ENCODE results near the gene D2HGDH. TPM values are rescaled to one million over a fixed set of nuclear protein-coding genes. Genes with fewer than 3 reads are reported as not detected.

The D2HGDH gene
- total and polyA plus RNA-seq, 3 experiments from 2014 or later = 5.7 to 23.4 (median 22.9) TPM

- Histone ChIP-seq H3K9me3 (ENCODE audit: low read length) (no peaks in the 10 kb centered on the region), H3K27ac (ENCODE audit: low read depth, low read length) (no peak overlapping the region), H3K27me3 (ENCODE audit: insufficient read depth, low read length, poor library complexity, severe bottlenecking) (no peaks in the 10 kb centered on the region), H3K36me3 (ENCODE audit: insufficient read depth, low read length) (no peaks in the 10 kb centered on the region), H3K4me1 (ENCODE audit: insufficient read depth, low read length) (no peaks in the 10 kb centered on the region), H3K4me3 (ENCODE audit: low read length) (no peak overlapping the region)
- H3K9me3 Mint-ChIP-seq = no peaks in the 10 kb centered on the region
- peak overlapping the region in 1 of 8 donors; percentile 68 for H3K27ac Mint-ChIP-seq
- no peaks in the 10 kb centered on the region for H3K4me1 Mint-ChIP-seq
- ChIA-PET CTCF (interaction anchor here (1.0 kb wide), 1 partner anchor 9 kb away, joined by 3 read pairs; no protein-coding TSS in a partner anchor), POLR2A (interaction anchor here (0.7 kb wide), 1 partner anchor 22 kb away, joined by 3 read pairs; no protein-coding TSS in a partner anchor)
- no peak overlapping the region for H3K4me3 Mint-ChIP-seq
- DNase-seq = no peak
- no peaks in the 10 kb centered on the region for H3K27me3 Mint-ChIP-seq
- no peaks in the 10 kb centered on the region for H3K36me3 Mint-ChIP-seq
Measured at GRCh38 chr2:241795021-241795999, 60.9 kb downstream of the D2HGDH start.

- no peak overlapping the region for H3K27ac Mint-ChIP-seq
- Histone ChIP-seq H3K9me3 (ENCODE audit: low read length) (no peaks in the 10 kb centered on the region), H3K27me3 (ENCODE audit: insufficient read depth, low read length, poor library complexity, severe bottlenecking) (no peaks in the 10 kb centered on the region), H3K36me3 (ENCODE audit: insufficient read depth, low read length) (no peaks in the 10 kb centered on the region), H3K4me1 (ENCODE audit: insufficient read depth, low read length) (no peaks in the 10 kb centered on the region), H3K27ac (ENCODE audit: low read depth, low read length) (no peak overlapping the region), H3K4me3 (ENCODE audit: low read length) (no peak overlapping the region)
- H3K36me3 Mint-ChIP-seq = no peaks in the 10 kb centered on the region
- H3K4me3 Mint-ChIP-seq = no peak overlapping the region
- DNase-seq = peak in 1 of 5 donors; percentile 30
- no peaks in the 10 kb centered on the region for H3K4me1 Mint-ChIP-seq
- ChIA-PET CTCF (interaction anchor here (0.9 kb wide), 1 partner anchor 12 kb away, joined by 3 read pairs; no protein-coding TSS in a partner anchor), POLR2A (no interaction called here)
- H3K27me3 Mint-ChIP-seq = no peaks in the 10 kb centered on the region
- H3K9me3 Mint-ChIP-seq = no peaks in the 10 kb centered on the region
Measured at GRCh38 chr2:241796209-241796608, 61.8 kb downstream of the D2HGDH start.

GRCh38 chr2:241796610-241797138 is 62.2 kb downstream of the D2HGDH start:
- Mint-ChIP-seq H3K4me3 (no peak overlapping the region), H3K27me3 (no peaks in the 10 kb centered on the region), H3K36me3 (no peaks in the 10 kb centered on the region), H3K4me1 (no peaks in the 10 kb centered on the region), H3K27ac (no peak overlapping the region), H3K9me3 (no peaks in the 10 kb centered on the region)
- Histone ChIP-seq H3K36me3 (ENCODE audit: insufficient read depth, low read length) (no peaks in the 10 kb centered on the region), H3K4me3 (ENCODE audit: low read length) (no peak overlapping the region), H3K27me3 (ENCODE audit: insufficient read depth, low read length, poor library complexity, severe bottlenecking) (no peaks in the 10 kb centered on the region), H3K27ac (ENCODE audit: low read depth, low read length) (no peak overlapping the region), H3K9me3 (ENCODE audit: low read length) (no peaks in the 10 kb centered on the region), H3K4me1 (ENCODE audit: insufficient read depth, low read length) (no peaks in the 10 kb centered on the region)
- ChIA-PET CTCF (interaction anchor here (0.9 kb wide), 1 partner anchor 12 kb away, joined by 3 read pairs; no protein-coding TSS in a partner anchor), POLR2A (no interaction called here)
- DNase-seq = peak in 1 of 5 donors; percentile 46

- peak overlapping the region in 1 of 8 donors; percentile 26 for H3K27ac Mint-ChIP-seq
- H3K27me3 Mint-ChIP-seq = no peaks in the 10 kb centered on the region
- H3K4me1 Mint-ChIP-seq = no peaks in the 10 kb centered on the region
- Histone ChIP-seq H3K27ac (ENCODE audit: low read depth, low read length) (no peak overlapping the region), H3K36me3 (ENCODE audit: insufficient read depth, low read length) (no peaks in the 10 kb centered on the region), H3K27me3 (ENCODE audit: insufficient read depth, low read length, poor library complexity, severe bottlenecking) (no peaks in the 10 kb centered on the region), H3K4me1 (ENCODE audit: insufficient read depth, low read length) (no peaks in the 10 kb centered on the region), H3K4me3 (ENCODE audit: low read length) (no peak overlapping the region), H3K9me3 (ENCODE audit: low read length) (no peaks in the 10 kb centered on the region)
- no peaks in the 10 kb centered on the region for H3K36me3 Mint-ChIP-seq
- CTCF ChIA-PET = no interaction called here
- no peak overlapping the region for H3K4me3 Mint-ChIP-seq
- POLR2A ChIA-PET = no interaction called here
- peak in 1 of 5 donors; percentile 26 for DNase-seq
- H3K9me3 Mint-ChIP-seq = no peaks in the 10 kb centered on the region
Measured at GRCh38 chr2:241797441-241798080, 63.1 kb downstream of the D2HGDH start.

GRCh38 chr2:241798081-241798630 is 63.7 kb downstream of the D2HGDH start:
- H3K36me3 Mint-ChIP-seq = no peaks in the 10 kb centered on the region
- H3K27ac Mint-ChIP-seq = peak overlapping the region in 2 of 8 donors; percentile 17 to 36
- peak in 1 of 5 donors; percentile 35 for DNase-seq
- no peaks in the 10 kb centered on the region for H3K9me3 Mint-ChIP-seq
- no peak overlapping the region for H3K27ac ChIP-seq (ENCODE audit: low read depth, low read length)
- CTCF ChIA-PET = no interaction called here
- H3K36me3 ChIP-seq (ENCODE audit: insufficient read depth, low read length) = no peaks in the 10 kb centered on the region
- H3K9me3 ChIP-seq (ENCODE audit: low read length) = no peaks in the 10 kb centered on the region
- peaks cover 0 to under 1% (median under 1%) of the 10 kb centered on the region in 3 donors for H3K4me1 Mint-ChIP-seq
- H3K27me3 Mint-ChIP-seq = no peaks in the 10 kb centered on the region
- H3K4me3 Mint-ChIP-seq = no peak overlapping the region
- no peak overlapping the region for H3K4me3 ChIP-seq (ENCODE audit: low read length)
- POLR2A ChIA-PET = no interaction called here
- peaks cover 5% of the 10 kb centered on the region for H3K4me1 ChIP-seq (ENCODE audit: insufficient read depth, low read length)
- no peaks in the 10 kb centered on the region for H3K27me3 ChIP-seq (ENCODE audit: insufficient read depth, low read length, poor library complexity, severe bottlenecking)

- no peaks in the 10 kb centered on the region for H3K27me3 Mint-ChIP-seq
- peak overlapping the region in 1 of 7 donors; percentile 13 for H3K4me3 Mint-ChIP-seq
- no peaks in the 10 kb centered on the region for H3K36me3 ChIP-seq (ENCODE audit: insufficient read depth, low read length)
- no peak overlapping the region for H3K27ac ChIP-seq (ENCODE audit: low read depth, low read length)
- peaks cover 7% of the 10 kb centered on the region for H3K4me1 ChIP-seq (ENCODE audit: insufficient read depth, low read length)
- peaks cover 2 to 4% (median 3%) of the 10 kb centered on the region in 3 donors for H3K4me1 Mint-ChIP-seq
- H3K27me3 ChIP-seq (ENCODE audit: insufficient read depth, low read length, poor library complexity, severe bottlenecking) = no peaks in the 10 kb centered on the region
- ChIA-PET POLR2A (no interaction called here), CTCF (no interaction called here)
- H3K9me3 Mint-ChIP-seq = no peaks in the 10 kb centered on the region
- H3K9me3 ChIP-seq (ENCODE audit: low read length) = no peaks in the 10 kb centered on the region
- no peak overlapping the region for H3K27ac Mint-ChIP-seq
- peak in 1 of 5 donors; percentile 36 for DNase-seq
- H3K4me3 ChIP-seq (ENCODE audit: low read length) = no peak overlapping the region
- H3K36me3 Mint-ChIP-seq = no peaks in the 10 kb centered on the region
Measured at GRCh38 chr2:241798631-241799521, 64.4 kb downstream of the D2HGDH start.

- Mint-ChIP-seq H3K4me1 (peaks cover 2 to 8% (median 7%) of the 10 kb centered on the region in 3 donors), H3K27ac (peak overlapping the region in 1 of 8 donors; percentile 86), H3K4me3 (no peak overlapping the region), H3K36me3 (no peaks in the 10 kb centered on the region), H3K27me3 (no peaks in the 10 kb centered on the region), H3K9me3 (no peaks in the 10 kb centered on the region)
- Histone ChIP-seq H3K27ac (ENCODE audit: low read depth, low read length) (no peak overlapping the region), H3K36me3 (ENCODE audit: insufficient read depth, low read length) (no peaks in the 10 kb centered on the region), H3K4me1 (ENCODE audit: insufficient read depth, low read length) (peaks cover 12% of the 10 kb centered on the region), H3K27me3 (ENCODE audit: insufficient read depth, low read length, poor library complexity, severe bottlenecking) (no peaks in the 10 kb centered on the region), H3K4me3 (ENCODE audit: low read length) (no peak overlapping the region), H3K9me3 (ENCODE audit: low read length) (no peaks in the 10 kb centered on the region)
- CTCF ChIA-PET = no interaction called here
- DNase-seq = peak in 1 of 5 donors; percentile 43
- POLR2A ChIA-PET = no interaction called here
Measured at GRCh38 chr2:241799522-241800197, 65.2 kb downstream of the D2HGDH start.
